ENCODE data around the gene TMEM242. TPM values are rescaled to one million over a fixed set of nuclear protein-coding genes. Genes with fewer than 3 reads are reported as not detected.

Gene TMEM242
- polyA plus RNA-seq, 2 of the 4 experiments (the other 2 are of a cell fraction), result 5.3 to 7.4 TPM

DNA sequence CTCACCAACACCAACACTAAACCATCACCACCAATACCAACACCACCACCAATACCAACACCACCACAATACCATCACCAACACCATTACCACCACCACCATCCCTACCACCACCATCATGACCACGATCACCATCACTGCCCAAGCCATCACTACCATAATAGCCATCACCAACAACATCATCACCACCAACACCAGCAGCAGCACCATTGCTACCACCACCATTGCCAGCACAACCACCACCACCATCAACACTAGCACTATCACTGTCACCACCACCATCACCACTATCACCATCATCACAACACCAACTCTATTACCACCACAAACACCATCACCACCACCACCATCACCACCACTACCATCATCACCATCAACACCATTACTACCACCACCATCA is 53.0 kb downstream of the TMEM242 start:
- no peak for DNase-seq (ENCODE audit: low read depth in 1 of 2, low spot score in 1 of 2)
- H3K27ac ChIP-seq, result no peak overlapping the region
- POLR2A ChIA-PET, result no interaction called here
- WGBS (ENCODE audit: missing lambda C conversion rate), result 17% methylated on average over 1 of the region's 1 CpG
- no peaks in the 10 kb centered on the region for H3K4me1 ChIP-seq
- no peaks in the 10 kb centered on the region for H3K9me3 ChIP-seq
- no peak for TF ChIP-seq BHLHE40 (IDR thresholded peaks at IDR 0.05; ENCODE audit: low read depth, low read length)
- ATAC-seq, result no peak
- FAIRE-seq, result no peak
- no peak overlapping the region for H3K4me2 ChIP-seq
- CTCF ChIA-PET, result no interaction called here
- H3K4me3 ChIP-seq, result no peak overlapping the region

GRCh38 chr6:157269261-157269794 is 54.0 kb downstream of the TMEM242 start:
- no peak for ATAC-seq
- H3K4me1 ChIP-seq, result no peaks in the 10 kb centered on the region
- no peak for FAIRE-seq
- ChIA-PET CTCF (interaction anchor here (0.6 kb wide), 1 partner anchor 226 kb away, joined by 3 read pairs; no protein-coding TSS in a partner anchor), POLR2A (no interaction called here)
- H3K9me3 ChIP-seq, result no peaks in the 10 kb centered on the region
- H3K4me2 ChIP-seq, result no peak overlapping the region
- WGBS (ENCODE audit: missing lambda C conversion rate), result 57% methylated on average over 15 of the region's 16 CpGs
- no peak overlapping the region for H3K27ac ChIP-seq
- DNase-seq (ENCODE audit: low read depth in 1 of 2, low spot score in 1 of 2), result no peak
- no peak for TF ChIP-seq EHF (CRISPR knock-in tag; IDR thresholded peaks at IDR 0.05)
- TF ChIP-seq, protein P1, sequence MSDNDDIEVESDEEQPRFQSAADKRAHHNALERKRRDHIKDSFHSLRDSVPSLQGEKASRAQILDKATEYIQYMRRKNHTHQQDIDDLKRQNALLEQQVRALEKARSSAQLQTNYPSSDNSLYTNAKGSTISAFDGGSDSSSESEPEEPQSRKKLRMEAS (IDR thresholded peaks at IDR 0.05), result no peak
- no peak for TF ChIP-seq HDAC2 (IDR thresholded peaks at IDR 0.05)
- TF ChIP-seq, protein P2, sequence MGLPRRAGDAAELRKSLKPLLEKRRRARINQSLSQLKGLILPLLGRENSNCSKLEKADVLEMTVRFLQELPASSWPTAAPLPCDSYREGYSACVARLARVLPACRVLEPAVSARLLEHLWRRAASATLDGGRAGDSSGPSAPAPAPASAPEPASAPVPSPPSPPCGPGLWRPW (IDR thresholded peaks at IDR 0.05), result no peak
- no peak for TF ChIP-seq ZNF302 (CRISPR knock-in tag; IDR thresholded peaks at IDR 0.05)
- no peak for TF ChIP-seq CBX2 (IDR thresholded peaks at IDR 0.05; ENCODE audit: borderline replicate concordance, low read depth)
- no peak for TF ChIP-seq NPAS2 (CRISPR knock-in tag; IDR thresholded peaks at IDR 0.05; ENCODE audit: borderline replicate concordance)
- no peak for TF ChIP-seq SREBF2 (IDR thresholded peaks at IDR 0.05)
- TF ChIP-seq MAZ (IDR thresholded peaks at IDR 0.05; ENCODE audit: borderline replicate concordance, low read depth, low read length), result no peak
- TF ChIP-seq PHF8 (IDR thresholded peaks at IDR 0.05; ENCODE audit: borderline replicate concordance, low read depth), result no peak
- no peak for TF ChIP-seq POLR2AphosphoS2 (conservative IDR thresholded peaks at IDR 0.05; ENCODE audit: low read length)
- no peak for TF ChIP-seq KDM5A (IDR thresholded peaks at IDR 0.05)
- TF ChIP-seq ZC3H11A (IDR thresholded peaks at IDR 0.05), result no peak
- no peak for TF ChIP-seq HOXA7 (CRISPR knock-in tag; IDR thresholded peaks at IDR 0.05)
- no peak for TF ChIP-seq HOXB13 (CRISPR knock-in tag; IDR thresholded peaks at IDR 0.05; ENCODE audit: low read depth)
- TF ChIP-seq ZFP36 (IDR thresholded peaks at IDR 0.05; ENCODE audit: borderline replicate concordance, partially characterized antibody), result no peak
- TF ChIP-seq RAD21 (conservative IDR thresholded peaks at IDR 0.05 in 1 of 2, IDR thresholded peaks at IDR 0.05 in 1 of 2), result no peak
- TF ChIP-seq EP300 (IDR thresholded peaks at IDR 0.05), result no peak
- no peak for TF ChIP-seq CTCF (IDR thresholded peaks at IDR 0.05)
- TF ChIP-seq ELK1 (IDR thresholded peaks at IDR 0.05; ENCODE audit: low read depth, low read length), result no peak
- no peak overlapping the region for H3K4me3 ChIP-seq

DNA sequence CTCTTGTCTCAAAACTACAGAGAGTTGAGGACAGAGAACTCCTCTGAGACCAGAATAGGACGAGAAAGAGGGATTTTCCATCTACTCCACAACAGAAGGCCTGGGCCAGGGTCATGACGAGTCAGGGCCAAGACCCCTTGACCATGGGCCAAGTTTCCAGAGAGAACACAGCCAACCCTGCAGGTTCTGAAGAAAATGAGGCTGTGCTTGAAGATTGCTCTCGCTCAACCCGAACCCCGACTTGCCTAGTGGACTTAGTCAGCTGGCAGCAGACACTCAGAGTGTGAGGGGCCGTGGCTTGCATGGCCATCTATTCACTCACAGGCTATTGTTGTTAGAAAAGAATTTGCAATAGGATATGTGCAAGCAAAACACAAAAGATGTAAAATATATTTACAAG is 54.5 kb downstream of the TMEM242 start:
- no peak for TF ChIP-seq RARB (CRISPR knock-in tag; IDR thresholded peaks at IDR 0.05)
- TF ChIP-seq CTCF (IDR thresholded peaks at IDR 0.05), result no peak
- TF ChIP-seq, protein P3, sequence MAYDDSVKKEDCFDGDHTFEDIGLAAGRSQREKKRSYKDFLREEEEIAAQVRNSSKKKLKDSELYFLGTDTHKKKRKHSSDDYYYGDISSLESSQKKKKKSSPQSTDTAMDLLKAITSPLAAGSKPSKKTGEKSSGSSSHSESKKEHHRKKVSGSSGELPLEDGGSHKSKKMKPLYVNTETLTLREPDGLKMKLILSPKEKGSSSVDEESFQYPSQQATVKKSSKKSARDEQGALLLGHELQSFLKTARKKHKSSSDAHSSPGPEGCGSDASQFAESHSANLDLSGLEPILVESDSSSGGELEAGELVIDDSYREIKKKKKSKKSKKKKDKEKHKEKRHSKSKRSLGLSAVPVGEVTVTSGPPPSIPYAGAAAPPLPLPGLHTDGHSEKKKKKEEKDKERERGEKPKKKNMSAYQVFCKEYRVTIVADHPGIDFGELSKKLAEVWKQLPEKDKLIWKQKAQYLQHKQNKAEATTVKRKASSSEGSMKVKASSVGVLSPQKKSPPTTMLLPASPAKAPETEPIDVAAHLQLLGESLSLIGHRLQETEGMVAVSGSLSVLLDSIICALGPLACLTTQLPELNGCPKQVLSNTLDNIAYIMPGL (CRISPR knock-in tag; IDR thresholded peaks at IDR 0.05; ENCODE audit: borderline replicate concordance), result no peak
- TF ChIP-seq HOXB13 (CRISPR knock-in tag; IDR thresholded peaks at IDR 0.05; ENCODE audit: low read depth), result no peak
- TF ChIP-seq JUN (IDR thresholded peaks at IDR 0.05), result no peak
- Histone ChIP-seq H3K4me3 (no peak overlapping the region), H3K4me2 (no peak overlapping the region), H3K9me3 (no peaks in the 10 kb centered on the region), H3K27ac (no peak overlapping the region), H3K4me1 (no peaks in the 10 kb centered on the region)
- ChIA-PET POLR2A (no interaction called here), CTCF (no interaction called here)
- no peak for ATAC-seq
- no peak for DNase-seq (ENCODE audit: low read depth in 1 of 2, low spot score in 1 of 2)
- FAIRE-seq, result no peak
- 63% methylated on average over 6 of the region's 6 CpGs for WGBS (ENCODE audit: missing lambda C conversion rate)

Measured in A549 (cell line).